ENCODE measurements around the gene BID. TPM values are rescaled to one million over a fixed set of nuclear protein-coding genes. Genes with fewer than 3 reads are reported as not detected.
A peak's percentile ranks its signal among the peaks of the same experiment; 100 is the strongest.

The BID gene
- 10 to 100 TPM in 1 of 2 donors, 1 to 10 TPM in 1; 9.0 to 19.3 TPM for polyA plus RNA-seq

GRCh38 chr22:17774206-17774925 is at the start of gene BID:
BID (minus strand) TSS chr22:17774469; CDS start chr22:17750116, 24,353 bp downstream.
- peak within 1 kb of the TSS; percentile 79 to 85 for H3K4me3 ChIP-seq (ENCODE audit: low read depth in 1 of 2, low read length in 2 of 2)
- no peaks in the 10 kb centered on the region for H3K27me3 ChIP-seq (ENCODE audit: control insufficient read depth in 1 of 2, insufficient read depth in 2 of 2, low read length in 2 of 2)
- peaks cover 3 to 21% of the 10 kb centered on the region in 2 donors for H3K4me1 ChIP-seq (ENCODE audit: control insufficient read depth in 2 of 2, insufficient read depth in 2 of 2, low read length in 1 of 2)
- peak within 1 kb of the TSS; percentile 24 to 36 for H3K27ac ChIP-seq (ENCODE audit: low read depth in 2 of 2, low read length in 1 of 2)
- H3K36me3 ChIP-seq (ENCODE audit: control insufficient read depth in 2 of 2, insufficient read depth in 2 of 2, low read length in 1 of 2): peaks cover 0 to 2% of the 10 kb centered on the region in 2 donors
- no peaks in the 10 kb centered on the region for H3K9me3 ChIP-seq (ENCODE audit: control insufficient read depth in 2 of 2, insufficient read depth in 1 of 2, low read depth in 1 of 2, low read length in 1 of 2)
- WGBS, 2 donors: 0 to 1% methylated on average over 29 to 64 of the region's 64 CpGs

GRCh38 chr22:17823964-17824363 is 49.7 kb upstream of the BID start:
- Histone ChIP-seq H3K36me3 (ENCODE audit: control insufficient read depth in 2 of 2, insufficient read depth in 2 of 2, low read length in 1 of 2) (peaks cover 4 to 32% of the 10 kb centered on the region in 2 donors), H3K9me3 (ENCODE audit: control insufficient read depth in 2 of 2, insufficient read depth in 1 of 2, low read depth in 1 of 2, low read length in 1 of 2) (no peaks in the 10 kb centered on the region), H3K27me3 (ENCODE audit: control insufficient read depth in 1 of 2, insufficient read depth in 2 of 2, low read length in 2 of 2) (no peaks in the 10 kb centered on the region), H3K4me3 (ENCODE audit: low read depth in 1 of 2, low read length in 2 of 2) (no peak overlapping the region), H3K4me1 (ENCODE audit: control insufficient read depth in 2 of 2, insufficient read depth in 2 of 2, low read length in 1 of 2) (no peaks in the 10 kb centered on the region), H3K27ac (ENCODE audit: low read depth in 2 of 2, low read length in 1 of 2) (no peak overlapping the region)
- 91 to 95% methylated on average over 15 of the region's 15 CpGs for WGBS, 2 donors

DNA sequence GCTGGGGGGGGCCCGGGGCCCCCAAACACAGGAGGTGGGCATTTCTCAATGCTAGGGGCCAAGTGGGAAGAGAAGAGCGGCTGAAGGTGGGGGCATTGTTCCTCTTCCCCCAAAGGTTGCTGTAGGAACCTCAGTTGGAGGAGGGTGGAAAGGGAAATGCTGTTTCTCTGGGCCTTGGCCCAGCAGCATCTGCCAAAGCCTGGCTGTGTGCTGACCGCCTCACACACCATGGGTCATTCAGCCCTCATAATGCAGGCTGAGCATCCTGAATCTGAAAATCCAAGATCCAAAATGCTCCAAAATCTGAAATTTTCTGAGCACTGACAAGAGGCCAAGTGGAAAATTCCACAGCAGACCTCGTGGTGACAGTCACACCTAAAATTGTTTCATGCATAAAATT is 49.0 kb upstream of the BID start:
- Histone ChIP-seq H3K36me3 (ENCODE audit: control insufficient read depth in 2 of 2, insufficient read depth in 2 of 2, low read length in 1 of 2) (peaks cover 6 to 34% of the 10 kb centered on the region in 2 donors), H3K27me3 (ENCODE audit: control insufficient read depth in 1 of 2, insufficient read depth in 2 of 2, low read length in 2 of 2) (no peaks in the 10 kb centered on the region), H3K4me1 (ENCODE audit: control insufficient read depth in 2 of 2, insufficient read depth in 2 of 2, low read length in 1 of 2) (no peaks in the 10 kb centered on the region), H3K27ac (ENCODE audit: low read depth in 2 of 2, low read length in 1 of 2) (no peak overlapping the region), H3K4me3 (ENCODE audit: low read depth in 1 of 2, low read length in 2 of 2) (no peak overlapping the region), H3K9me3 (ENCODE audit: control insufficient read depth in 2 of 2, insufficient read depth in 1 of 2, low read depth in 1 of 2, low read length in 1 of 2) (no peaks in the 10 kb centered on the region)
- 88 to 89% methylated on average over 4 of the region's 4 CpGs for WGBS, 2 donors

DNA sequence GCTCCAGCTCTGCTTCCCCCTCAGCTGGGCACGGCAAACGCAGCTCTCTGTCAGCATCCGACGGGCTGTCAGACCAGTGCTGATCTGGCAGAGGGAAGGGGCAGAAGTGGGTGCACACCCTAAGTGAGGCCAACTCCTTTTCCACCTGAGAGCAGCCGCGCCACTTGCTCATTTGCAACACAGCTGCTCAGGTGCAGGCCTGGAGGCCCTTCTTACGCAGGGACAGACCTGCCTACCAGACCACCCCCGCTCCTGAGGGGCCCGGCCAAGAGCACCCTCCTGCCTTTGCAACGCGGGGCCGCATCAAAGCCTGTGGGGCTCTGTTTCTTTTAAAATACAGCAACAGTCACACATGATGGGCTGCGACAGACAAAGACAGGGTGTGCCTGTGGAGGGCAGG is 47.8 kb upstream of the BID start:
- H3K9me3 ChIP-seq (ENCODE audit: control insufficient read depth in 2 of 2, insufficient read depth in 1 of 2, low read depth in 1 of 2, low read length in 1 of 2): no peaks in the 10 kb centered on the region
- WGBS, 2 donors: 96 to 99% methylated on average over 13 of the region's 13 CpGs
- H3K27ac ChIP-seq (ENCODE audit: low read depth in 2 of 2, low read length in 1 of 2): no peak overlapping the region
- no peak overlapping the region for H3K4me3 ChIP-seq (ENCODE audit: low read depth in 1 of 2, low read length in 2 of 2)
- no peaks in the 10 kb centered on the region for H3K4me1 ChIP-seq (ENCODE audit: control insufficient read depth in 2 of 2, insufficient read depth in 2 of 2, low read length in 1 of 2)
- H3K36me3 ChIP-seq (ENCODE audit: control insufficient read depth in 2 of 2, insufficient read depth in 2 of 2, low read length in 1 of 2): peaks cover 6 to 26% of the 10 kb centered on the region in 2 donors
- H3K27me3 ChIP-seq (ENCODE audit: control insufficient read depth in 1 of 2, insufficient read depth in 2 of 2, low read length in 2 of 2): no peaks in the 10 kb centered on the region

- Histone ChIP-seq H3K27me3 (ENCODE audit: control insufficient read depth in 1 of 2, insufficient read depth in 2 of 2, low read length in 2 of 2) (no peaks in the 10 kb centered on the region), H3K27ac (ENCODE audit: low read depth in 2 of 2, low read length in 1 of 2) (no peak overlapping the region), H3K4me1 (ENCODE audit: control insufficient read depth in 2 of 2, insufficient read depth in 2 of 2, low read length in 1 of 2) (no peaks in the 10 kb centered on the region), H3K9me3 (ENCODE audit: control insufficient read depth in 2 of 2, insufficient read depth in 1 of 2, low read depth in 1 of 2, low read length in 1 of 2) (no peaks in the 10 kb centered on the region), H3K4me3 (ENCODE audit: low read depth in 1 of 2, low read length in 2 of 2) (no peak overlapping the region), H3K36me3 (ENCODE audit: control insufficient read depth in 2 of 2, insufficient read depth in 2 of 2, low read length in 1 of 2) (peaks cover 12 to 27% of the 10 kb centered on the region in 2 donors)
- WGBS, 2 donors: 89 to 91% methylated on average over 3 of the region's 3 CpGs
These were observed 46.7 kb upstream of the BID start for GRCh38 chr22:17820879-17821439.

- Histone ChIP-seq H3K36me3 (ENCODE audit: control insufficient read depth in 2 of 2, insufficient read depth in 2 of 2, low read length in 1 of 2) (peaks cover 14 to 38% of the 10 kb centered on the region in 2 donors), H3K27me3 (ENCODE audit: control insufficient read depth in 1 of 2, insufficient read depth in 2 of 2, low read length in 2 of 2) (no peaks in the 10 kb centered on the region), H3K27ac (ENCODE audit: low read depth in 2 of 2, low read length in 1 of 2) (no peak overlapping the region), H3K4me1 (ENCODE audit: control insufficient read depth in 2 of 2, insufficient read depth in 2 of 2, low read length in 1 of 2) (no peaks in the 10 kb centered on the region), H3K4me3 (ENCODE audit: low read depth in 1 of 2, low read length in 2 of 2) (no peak overlapping the region), H3K9me3 (ENCODE audit: control insufficient read depth in 2 of 2, insufficient read depth in 1 of 2, low read depth in 1 of 2, low read length in 1 of 2) (no peaks in the 10 kb centered on the region)
- WGBS, 2 donors: 90 to 93% methylated on average over 14 of the region's 14 CpGs
These were observed 44.4 kb upstream of the BID start for GRCh38 chr22:17818649-17819048.

- Histone ChIP-seq H3K4me3 (ENCODE audit: low read depth in 1 of 2, low read length in 2 of 2) (no peak overlapping the region), H3K36me3 (ENCODE audit: control insufficient read depth in 2 of 2, insufficient read depth in 2 of 2, low read length in 1 of 2) (peaks cover 14 to 38% of the 10 kb centered on the region in 2 donors), H3K27me3 (ENCODE audit: control insufficient read depth in 1 of 2, insufficient read depth in 2 of 2, low read length in 2 of 2) (no peaks in the 10 kb centered on the region), H3K9me3 (ENCODE audit: control insufficient read depth in 2 of 2, insufficient read depth in 1 of 2, low read depth in 1 of 2, low read length in 1 of 2) (no peaks in the 10 kb centered on the region), H3K27ac (ENCODE audit: low read depth in 2 of 2, low read length in 1 of 2) (no peak overlapping the region), H3K4me1 (ENCODE audit: control insufficient read depth in 2 of 2, insufficient read depth in 2 of 2, low read length in 1 of 2) (no peaks in the 10 kb centered on the region)
- WGBS, 2 donors: 92 to 94% methylated on average over 25 of the region's 25 CpGs
These were observed 43.9 kb upstream of the BID start for GRCh38 chr22:17818180-17818579.

DNA sequence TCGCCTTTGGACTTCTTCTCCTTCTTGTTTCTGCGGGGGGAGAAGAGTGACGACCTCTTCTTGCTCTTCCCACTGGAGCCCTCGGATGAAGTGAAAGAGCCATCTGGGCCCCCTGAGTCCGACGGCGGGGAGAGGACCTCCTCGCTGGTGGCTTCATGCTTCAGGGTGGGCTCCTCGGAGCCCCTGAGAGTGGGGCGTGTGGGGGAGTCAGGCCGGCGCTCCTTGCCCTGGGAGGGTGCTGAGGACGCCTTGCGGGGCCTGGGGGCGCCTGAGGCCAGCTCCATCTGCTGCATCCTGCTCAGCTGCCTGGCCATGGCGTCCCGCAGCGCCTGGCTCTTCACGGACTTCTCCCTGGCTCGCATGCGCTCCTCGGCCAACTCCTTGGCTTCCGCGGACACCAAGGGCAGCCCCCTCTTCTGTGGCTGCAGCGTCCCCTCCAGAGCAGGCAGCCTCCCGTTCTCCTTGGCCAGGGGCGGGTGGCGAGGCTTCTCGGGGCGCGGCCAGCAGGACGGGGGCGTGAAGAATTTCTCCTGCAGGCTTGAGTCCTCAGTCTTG is 43.3 kb upstream of the BID start:
- H3K27ac ChIP-seq (ENCODE audit: low read depth in 2 of 2, low read length in 1 of 2): no peak overlapping the region
- 95% methylated on average over 30 to 33 of the region's 33 CpGs for WGBS, 2 donors
- no peaks in the 10 kb centered on the region for H3K27me3 ChIP-seq (ENCODE audit: control insufficient read depth in 1 of 2, insufficient read depth in 2 of 2, low read length in 2 of 2)
- no peaks in the 10 kb centered on the region for H3K9me3 ChIP-seq (ENCODE audit: control insufficient read depth in 2 of 2, insufficient read depth in 1 of 2, low read depth in 1 of 2, low read length in 1 of 2)
- no peak overlapping the region for H3K4me3 ChIP-seq (ENCODE audit: low read depth in 1 of 2, low read length in 2 of 2)
- peaks cover 14 to 36% of the 10 kb centered on the region in 2 donors for H3K36me3 ChIP-seq (ENCODE audit: control insufficient read depth in 2 of 2, insufficient read depth in 2 of 2, low read length in 1 of 2)
- no peaks in the 10 kb centered on the region for H3K4me1 ChIP-seq (ENCODE audit: control insufficient read depth in 2 of 2, insufficient read depth in 2 of 2, low read length in 1 of 2)

GRCh38 chr22:17817079-17817478 is 42.8 kb upstream of the BID start:
- Histone ChIP-seq H3K27ac (ENCODE audit: low read depth in 2 of 2, low read length in 1 of 2) (no peak overlapping the region), H3K27me3 (ENCODE audit: control insufficient read depth in 1 of 2, insufficient read depth in 2 of 2, low read length in 2 of 2) (no peaks in the 10 kb centered on the region), H3K4me3 (ENCODE audit: low read depth in 1 of 2, low read length in 2 of 2) (no peak overlapping the region), H3K9me3 (ENCODE audit: control insufficient read depth in 2 of 2, insufficient read depth in 1 of 2, low read depth in 1 of 2, low read length in 1 of 2) (no peaks in the 10 kb centered on the region), H3K36me3 (ENCODE audit: control insufficient read depth in 2 of 2, insufficient read depth in 2 of 2, low read length in 1 of 2) (peaks cover 14 to 35% of the 10 kb centered on the region in 2 donors), H3K4me1 (ENCODE audit: control insufficient read depth in 2 of 2, insufficient read depth in 2 of 2, low read length in 1 of 2) (no peaks in the 10 kb centered on the region)
- 92 to 94% methylated on average over 21 of the region's 21 CpGs for WGBS, 2 donors

Data from esophagus (tissue), 2 donors.